DMS53 (cell line): ENCODE results near the gene RSPO4.

Experiments
- DNase-seq: peaks from one replicate; lab custom pipeline; 2025; lab: John Stamatoyannopoulos, UW

Gene RSPO4

GRCh38 chr20:910132-910869, 91.8 kb downstream of the RSPO4 start:
- DNase-seq, result no peak

DNA sequence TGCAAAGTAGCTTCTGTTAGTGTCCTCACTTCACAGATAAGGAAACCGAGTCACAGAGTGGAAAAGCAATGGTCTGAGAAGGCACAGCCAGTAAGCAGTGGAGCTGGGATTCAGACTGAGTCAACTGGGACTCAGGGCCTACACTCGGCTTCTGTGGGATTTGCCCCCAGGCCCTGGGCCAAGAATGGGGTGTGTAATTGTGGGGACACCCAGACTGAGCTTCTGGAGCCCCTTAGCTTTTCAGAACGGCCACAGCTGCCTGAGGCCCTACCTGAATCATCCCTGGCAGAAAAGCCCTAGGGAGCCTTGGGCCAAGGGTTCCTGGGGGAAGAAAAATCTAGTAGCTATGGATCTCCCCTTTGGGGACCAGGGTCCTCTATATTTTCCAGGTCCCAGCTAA, 92.5 kb downstream of the RSPO4 start:
- DNase-seq, result no peak
